HPDE6-E6E7 (cell line): ENCODE data around the gene DUSP8.
"Not testable (repeated sequence)": the region's sequence is repeated elsewhere in the genome, so short reads cannot be mapped to it uniquely, and the experiment has no call there.

Experiments
- DNase-seq: peaks from one replicate; pipeline ENCODE4 v3.0.0; 2011; ENCODE audit warnings: missing footprints; ENCODE audit errors: extremely low spot score

Gene DUSP8

DNA sequence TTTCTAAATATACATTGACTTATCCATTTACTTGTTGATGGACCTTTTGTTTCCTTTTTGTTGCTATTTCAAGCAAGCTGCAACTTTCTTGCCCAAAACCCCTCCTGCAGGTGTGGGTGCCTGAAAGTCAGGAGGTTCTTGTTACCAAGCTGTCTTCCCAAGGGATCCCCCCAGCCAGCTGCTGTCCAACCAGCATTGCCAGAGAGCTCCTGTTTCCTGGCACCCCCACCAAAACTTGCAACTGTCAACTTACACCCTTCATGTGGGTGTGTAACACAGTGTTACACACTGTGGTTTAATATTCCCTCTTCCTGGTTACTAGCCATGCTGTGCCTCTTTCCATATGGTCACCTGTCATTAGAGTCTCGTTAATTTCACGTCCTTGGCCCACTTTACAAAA is 14.6 kb upstream of the DUSP8 start:
- DNase-seq, result no peak

DNA sequence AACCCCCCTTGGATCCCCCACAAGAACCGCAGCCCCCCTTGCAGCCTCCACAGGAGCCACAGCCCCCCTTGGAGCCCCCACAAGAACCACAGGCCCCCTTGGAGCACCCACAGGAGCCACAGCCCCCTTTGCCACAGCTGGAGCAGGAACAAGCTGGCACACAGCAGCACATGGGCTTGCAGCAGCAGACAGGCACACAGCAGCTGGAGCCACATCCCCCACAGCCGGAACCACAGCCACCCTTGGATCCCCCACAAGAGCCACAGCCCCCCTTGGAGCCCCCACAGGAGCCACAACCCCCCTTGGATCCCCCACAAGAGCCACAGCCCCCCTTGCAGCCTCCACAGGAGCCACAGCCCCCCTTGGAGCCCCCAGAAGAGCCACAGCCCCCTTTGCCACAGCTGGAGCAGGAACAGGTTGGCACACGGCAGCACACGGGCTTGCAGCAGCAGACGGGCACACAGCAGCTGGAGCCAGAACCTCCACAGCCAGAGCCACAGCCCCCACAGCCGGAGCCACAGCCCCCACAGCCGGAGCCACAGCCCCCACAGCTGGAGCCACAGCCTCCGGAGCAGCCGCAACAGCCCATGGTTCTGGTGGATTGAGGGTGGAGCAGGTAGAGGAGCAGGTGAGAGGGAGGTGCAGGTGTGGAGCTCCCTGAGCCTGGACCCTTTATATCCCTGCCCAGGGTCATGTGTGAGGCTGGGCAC is 12.7 kb upstream of the DUSP8 start, which contains the start of gene KRTAP5-1:
Gene KRTAP5-1 (minus strand): TSS at position 623 of the 710 bp plus-strand sequence. CDS start 34 bp downstream, at position 589.
- not testable (repeated sequence) for DNase-seq

DNA sequence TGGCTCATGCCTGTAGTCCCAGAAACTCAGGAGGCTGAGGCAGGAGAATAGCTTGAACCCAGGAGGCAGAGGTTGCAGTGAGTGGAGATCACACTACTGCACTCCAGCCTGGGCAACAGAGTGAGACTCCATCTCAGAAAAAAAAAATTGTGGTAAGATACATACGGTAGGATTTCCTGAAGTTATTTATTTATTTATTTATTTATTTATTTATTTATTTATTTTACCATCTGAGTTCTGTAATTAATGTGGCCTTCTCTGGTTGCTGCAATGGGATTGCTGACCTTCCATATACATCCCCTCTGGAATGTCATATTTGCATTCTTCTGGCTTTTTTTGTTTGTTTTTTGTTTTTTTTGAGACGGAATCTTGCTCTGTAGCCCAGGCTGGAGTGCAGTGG is 10.8 kb upstream of the DUSP8 start:
- DNase-seq, result not testable (repeated sequence)

DNA sequence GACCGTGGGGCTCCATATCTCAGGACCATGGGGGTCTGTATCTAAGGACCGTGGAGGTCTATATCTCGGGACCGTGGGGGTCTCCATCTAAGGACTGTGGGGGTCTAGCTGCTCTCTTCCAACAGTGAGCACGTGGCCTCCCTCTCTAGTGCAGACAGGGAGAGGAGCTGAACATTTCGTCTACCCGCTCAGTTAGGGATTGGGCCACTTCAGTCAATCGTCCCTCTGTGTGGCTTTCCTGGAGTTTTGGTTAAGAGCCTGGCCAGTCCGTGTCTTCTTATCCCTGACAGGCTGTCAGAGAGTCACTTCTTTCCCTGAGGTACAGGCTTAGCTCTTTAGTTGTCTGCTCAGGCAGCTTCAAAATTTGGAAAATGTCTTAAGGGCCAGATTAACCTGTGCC is 9.9 kb upstream of the DUSP8 start:
- DNase-seq, result no peak

DNA sequence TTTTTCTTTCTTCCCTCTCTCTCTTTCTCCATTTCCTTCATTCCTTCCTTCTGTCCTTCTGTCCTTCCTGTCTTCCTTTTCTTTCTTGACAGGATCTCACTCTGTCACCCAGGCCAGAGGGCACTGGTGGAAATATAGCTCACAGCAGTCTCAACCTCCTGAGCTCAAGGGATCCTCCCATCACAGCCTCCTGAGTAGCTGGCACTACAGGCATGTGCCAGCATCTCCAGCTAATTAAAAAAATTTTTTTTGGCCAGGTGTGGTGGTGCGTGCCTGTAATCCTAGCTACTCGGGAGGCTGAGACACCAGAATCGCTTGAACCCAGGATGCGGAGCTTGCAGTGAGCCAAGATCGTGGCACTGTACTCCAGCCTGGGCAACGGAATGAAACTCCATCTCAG is 4.8 kb upstream of the DUSP8 start:
- no peak for DNase-seq

DNA sequence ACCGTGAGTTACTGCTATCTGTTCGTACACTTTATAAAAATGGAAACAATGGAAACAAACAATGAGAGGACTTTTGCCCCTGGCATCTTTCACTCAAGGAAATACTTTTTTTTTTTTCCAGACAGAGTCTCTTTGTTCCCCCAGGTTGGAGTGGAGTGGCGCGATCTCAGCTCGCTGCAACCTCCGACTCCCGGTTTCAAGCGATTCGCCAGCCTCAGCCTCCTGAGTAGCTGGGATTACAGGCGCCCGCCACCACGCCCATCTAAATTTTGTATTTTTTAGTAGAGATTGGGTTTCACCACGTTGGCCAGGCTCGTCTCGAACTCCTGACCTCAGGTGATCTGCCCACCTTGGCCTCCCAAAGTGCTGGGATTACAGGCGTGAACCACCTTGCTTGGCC is 3.7 kb upstream of the DUSP8 start:
- not testable (repeated sequence) for DNase-seq

DNA sequence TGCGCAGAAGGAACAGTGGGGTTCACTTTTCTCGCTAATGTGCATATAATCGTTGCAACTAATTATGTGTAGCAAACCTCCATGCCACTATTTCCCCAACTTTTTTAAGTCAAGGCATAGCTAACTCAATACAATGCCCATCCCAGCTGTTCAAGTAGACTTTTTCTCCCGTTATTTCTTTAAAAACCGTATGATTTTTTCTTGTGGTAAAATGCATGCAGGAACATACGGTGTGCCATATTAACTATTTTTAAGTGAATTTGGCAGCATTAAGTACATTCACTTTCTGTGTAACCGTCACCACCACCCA is 2.8 kb upstream of the DUSP8 start:
- DNase-seq, result no peak

DNA sequence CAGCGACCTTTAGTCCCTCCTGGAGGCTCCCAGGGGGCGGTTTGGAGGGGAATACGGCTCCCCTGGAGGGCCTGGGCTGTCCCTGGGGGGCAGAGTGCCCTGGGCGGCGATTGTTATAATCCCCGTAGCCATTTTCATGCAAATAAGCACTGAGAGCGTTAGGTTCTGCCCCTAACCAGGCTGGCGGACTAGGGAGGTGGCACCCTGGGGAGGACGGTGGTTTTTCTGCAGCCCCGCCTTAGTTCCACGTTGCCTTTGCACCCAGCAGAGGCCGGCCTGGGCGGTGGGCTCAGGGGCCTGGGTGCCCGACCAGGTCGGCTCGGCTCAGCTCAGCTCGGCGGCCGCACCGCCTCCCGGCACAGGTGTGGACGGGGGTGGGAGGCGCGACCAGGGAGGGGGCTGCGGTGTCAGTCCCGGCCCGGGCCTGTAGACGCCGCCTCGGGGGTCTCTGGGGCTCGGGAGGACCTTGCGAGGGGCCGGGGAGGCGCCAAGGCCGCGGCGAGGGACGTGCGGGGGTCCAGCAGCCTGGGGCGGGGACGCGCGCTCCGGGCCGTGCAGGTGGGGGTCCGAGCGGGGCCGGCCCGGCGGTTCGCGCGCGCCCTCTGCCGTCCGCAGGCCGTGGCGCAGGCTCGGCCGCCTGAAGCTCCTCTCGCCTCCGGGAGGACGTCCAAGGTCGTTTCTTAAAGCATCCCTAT is 2.3 kb upstream of the DUSP8 start:
- DNase-seq, result no peak

DNA sequence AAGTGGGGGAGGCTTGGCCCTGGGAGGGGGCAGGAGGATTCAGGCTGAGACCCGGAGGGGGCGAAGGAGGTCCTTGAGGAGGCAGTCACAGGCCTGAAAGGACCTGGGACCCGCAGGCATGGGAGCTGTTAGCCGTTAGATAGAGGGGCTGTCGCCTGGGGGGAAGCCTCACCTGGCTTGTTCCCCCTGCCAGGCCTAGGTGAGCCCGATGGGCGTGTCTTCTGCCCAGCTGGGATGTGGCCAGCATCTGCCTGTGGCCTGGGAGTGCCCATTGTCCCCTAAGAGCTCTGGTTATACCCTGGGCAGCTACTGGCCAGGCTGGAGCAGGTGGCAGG is 1.8 kb upstream of the DUSP8 start:
- no peak for DNase-seq

DNA sequence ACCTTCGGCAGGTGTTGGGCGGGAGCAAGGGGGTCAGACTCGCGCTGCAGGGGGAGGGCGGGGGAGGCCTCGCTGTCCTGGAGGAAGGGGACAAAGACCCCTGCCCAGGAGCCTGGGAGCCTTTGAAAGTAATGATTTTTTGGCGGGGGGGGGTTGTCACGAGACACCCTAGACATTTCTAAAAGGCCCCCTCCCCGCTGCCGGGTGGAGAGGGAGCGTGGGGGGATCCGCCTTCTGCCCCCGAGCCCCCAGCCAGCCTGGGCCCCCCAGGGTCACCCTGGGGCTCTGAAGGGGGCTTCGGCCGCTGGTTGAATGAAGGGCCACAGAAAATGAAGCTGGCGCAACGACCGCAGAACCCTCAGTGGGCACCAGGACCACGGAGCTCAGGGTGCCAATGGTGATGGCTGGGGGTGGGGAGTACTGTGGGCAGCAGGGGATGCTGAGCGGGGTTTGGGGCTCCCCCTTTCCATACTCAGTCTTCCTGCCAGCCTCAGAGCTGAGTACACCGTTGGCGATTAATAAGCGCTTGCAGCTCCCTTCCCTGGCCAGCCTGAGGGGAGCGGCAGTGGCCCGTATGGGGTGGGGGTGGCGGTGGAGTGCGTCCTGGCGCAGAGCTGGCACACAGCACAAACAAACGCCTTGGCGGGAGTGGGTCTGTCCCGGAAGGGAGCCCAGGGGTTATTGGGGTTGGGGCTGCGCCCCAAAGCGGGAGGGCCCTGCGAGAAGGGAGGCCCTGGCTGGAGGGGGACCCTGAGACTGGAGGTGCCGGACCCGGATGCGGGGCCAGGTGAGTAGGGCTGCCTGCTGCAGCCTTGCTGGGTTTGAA is 1.2 kb upstream of the DUSP8 start:
- no peak for DNase-seq

DNA sequence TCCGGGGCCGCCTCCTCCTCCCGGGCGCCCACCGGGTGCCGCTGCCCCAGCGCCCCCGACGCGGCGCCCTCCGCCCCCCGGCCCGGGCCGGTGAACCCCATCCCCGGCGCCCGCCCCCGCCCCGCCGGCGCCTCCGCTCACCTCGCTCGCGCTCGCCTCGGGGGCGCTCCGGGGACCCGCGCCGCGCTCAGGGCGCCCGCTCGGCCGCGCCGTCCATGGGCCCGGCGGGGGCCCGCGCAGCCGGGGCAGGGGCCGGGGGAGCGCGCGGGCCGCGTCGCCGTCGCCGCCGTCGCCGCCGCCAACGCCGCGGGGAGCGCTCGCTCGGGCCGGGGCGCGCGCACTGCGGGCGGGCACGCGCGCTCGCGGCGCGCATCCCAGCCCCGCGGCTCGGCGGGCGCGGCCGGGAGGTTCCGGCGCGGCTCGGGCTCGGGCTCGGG is 293 bp downstream of the DUSP8 start:
- no peak for DNase-seq

DNA sequence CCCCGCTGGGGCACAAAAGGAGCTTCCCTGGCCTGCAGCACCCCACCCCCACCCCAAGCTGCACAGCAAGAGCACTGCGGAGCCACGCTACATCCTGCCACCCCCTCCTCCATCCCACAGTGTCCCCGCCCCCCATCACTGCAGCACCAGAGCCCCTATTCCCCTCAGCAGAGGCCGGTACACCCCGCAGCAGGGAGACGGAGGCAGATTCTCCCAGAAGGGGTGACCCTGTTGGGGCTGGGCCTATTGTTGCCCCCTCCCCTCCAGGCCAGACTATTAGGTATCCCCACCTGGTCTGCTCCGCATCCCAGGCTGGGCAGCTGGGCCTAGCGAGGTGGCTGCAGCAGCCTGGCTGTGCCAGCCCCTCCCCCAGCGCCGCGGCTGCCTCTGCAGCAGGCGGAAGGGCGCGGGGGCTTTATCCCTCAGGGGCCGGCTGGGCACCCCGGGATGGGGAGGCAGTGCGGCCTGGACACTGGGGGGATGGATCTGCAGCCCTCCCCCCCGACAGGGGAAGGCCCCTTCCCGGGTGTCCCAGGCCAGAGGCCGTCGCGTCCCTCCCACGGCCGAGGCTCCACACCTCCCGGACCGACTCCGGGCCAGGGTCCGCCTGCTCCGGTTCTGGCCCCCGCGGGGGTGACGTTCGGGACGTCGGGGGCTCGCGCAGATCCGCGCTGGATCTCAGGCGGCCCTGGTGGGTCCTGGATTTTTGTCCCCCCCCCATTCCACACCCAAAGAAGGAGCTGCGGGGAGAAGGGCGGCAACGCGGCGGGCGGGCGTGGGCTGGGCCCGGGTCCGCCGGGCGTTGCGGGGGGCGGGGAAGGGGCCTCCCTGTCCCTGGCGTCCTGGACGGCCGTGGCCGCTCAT is 943 bp downstream of the DUSP8 start:
- DNase-seq, result no peak

DNA sequence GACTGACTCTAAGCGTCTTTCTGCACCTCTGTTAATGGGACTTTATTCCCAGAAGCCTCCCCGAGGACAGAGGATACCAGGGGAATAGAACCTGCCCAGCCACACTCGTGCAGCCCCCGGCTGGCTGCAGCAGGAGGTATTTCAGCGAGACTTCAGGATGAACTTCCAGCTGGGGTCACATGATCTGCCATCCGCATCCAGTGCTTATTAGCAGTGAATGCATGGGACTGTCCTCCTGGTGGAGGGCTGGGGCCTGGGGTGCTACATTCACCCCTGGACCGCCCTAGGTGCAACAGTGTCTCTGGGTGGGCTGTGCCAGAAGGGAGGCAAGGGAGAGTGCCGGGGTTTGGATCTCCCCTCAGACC is 1.6 kb downstream of the DUSP8 start:
- no peak for DNase-seq

DNA sequence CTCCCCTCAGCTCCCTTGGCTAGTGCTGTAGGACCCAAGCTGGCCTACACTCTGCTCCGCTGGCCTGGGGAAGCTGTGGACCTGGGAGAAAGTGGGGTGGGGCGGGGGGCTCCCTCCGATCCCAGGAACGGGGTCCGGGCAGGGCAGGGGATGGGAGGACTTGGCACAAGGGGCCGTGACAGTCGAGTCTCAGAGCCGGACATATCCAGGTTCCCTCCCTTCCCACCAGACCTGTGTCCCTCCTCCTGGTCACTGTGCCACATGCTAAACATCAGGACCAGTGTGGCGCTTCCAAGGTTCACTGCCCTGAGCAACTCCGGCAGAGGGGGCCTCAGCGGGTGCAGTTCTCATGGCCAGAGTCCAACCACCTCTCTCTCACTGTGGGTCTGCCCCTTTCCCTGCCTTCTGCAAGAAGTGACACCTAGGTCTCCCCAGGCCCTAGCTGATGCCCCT is 2.0 kb downstream of the DUSP8 start:
- no peak for DNase-seq

DNA sequence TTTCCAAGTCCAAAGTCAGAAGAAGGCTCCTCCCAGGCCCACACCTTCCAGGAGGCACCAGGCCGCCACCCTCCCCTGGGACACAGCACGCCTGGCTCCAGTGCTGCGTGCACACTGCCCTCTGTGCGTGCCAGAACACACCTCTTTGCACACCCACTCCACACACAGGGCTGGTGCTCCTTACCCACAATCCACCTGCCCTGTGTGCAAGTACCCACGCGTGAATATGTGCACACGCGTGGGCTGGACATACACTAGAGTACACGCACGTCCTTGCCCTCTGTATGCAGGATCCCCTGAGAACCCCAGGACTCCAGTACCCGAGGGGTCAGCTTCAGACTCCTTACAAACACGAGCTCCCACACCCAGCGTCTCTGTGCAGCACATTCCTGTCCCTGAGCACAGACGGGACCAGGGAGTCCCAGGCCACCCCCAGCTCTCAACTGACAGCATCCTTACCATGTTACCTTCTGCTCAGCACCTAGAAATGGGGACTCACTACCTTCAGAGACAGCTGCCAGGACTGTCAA is 2.8 kb downstream of the DUSP8 start:
- no peak for DNase-seq

DNA sequence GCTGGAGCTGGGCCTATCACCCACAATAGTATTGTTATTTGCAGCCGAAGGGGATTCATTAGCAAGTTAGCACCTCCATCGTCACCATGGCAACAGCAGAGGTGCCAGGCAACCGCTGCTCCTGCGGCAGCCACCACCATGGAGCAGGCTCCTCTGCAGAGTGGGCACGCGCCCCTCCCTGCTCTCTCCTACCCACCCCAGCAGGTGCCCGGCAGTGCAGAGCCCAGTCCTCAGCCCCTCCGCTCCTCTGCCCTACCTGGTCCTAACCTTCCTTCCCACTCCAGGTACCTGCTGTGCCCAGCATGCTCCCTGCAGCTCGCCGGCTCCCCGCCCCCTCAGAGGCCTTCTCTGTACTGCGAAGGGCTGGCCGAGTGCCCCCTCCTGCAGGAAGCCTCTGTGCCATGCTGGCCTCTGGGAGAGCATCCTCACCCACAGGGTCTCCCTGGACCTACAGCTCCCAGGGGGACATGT is 3.6 kb downstream of the DUSP8 start:
- no peak for DNase-seq

DNA sequence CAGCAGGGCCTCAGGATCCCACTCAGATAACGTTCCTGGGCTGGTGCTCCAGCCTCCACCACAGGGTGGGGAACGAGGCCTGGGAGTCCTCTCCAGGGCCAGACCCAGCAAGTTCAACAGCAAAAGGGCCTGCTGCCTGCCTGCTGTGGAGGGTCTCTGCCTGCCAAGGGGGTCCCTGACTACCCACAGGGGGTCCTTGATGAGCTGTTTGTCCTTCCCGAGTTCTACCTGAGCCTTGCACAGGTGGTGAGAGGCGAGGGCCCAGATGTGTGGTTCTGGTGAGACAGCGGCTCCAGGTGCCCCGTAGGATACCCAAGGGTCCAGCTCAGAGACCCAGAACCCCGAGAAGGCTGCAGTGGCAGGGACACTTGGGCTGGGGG is 4.4 kb downstream of the DUSP8 start:
- no peak for DNase-seq

DNA sequence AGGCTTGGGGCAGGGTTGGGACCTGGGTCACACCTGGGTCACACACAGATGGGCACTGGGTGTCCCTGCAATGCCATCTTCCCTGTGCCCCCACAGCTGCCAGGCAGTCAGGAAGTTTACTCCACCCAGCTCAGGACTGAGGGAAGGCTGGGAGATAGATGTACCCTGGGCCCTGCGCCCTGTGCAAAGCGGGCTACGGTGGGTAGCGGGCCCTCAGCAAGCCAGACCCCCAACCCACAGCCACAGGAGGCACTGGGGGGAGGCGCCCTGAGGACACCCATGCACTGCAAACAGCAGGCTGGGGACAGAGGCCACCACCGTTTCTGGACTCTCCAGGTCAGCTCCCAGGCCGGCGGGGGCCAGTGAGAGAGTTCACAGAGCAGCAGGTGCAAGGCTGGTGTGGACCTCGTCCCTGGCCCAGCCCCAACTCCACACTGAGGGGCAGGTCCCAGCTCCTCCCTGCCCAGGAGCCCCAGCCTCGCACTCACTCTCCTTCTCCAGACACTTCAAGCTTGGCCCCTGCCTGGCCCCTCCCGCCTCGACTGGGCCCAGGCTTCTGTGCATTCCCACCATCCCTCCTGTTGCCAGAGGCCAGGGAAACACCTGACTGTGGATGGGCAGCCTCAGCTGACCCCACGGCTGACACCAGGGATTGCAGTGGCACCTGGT is 4.9 kb downstream of the DUSP8 start:
- no peak for DNase-seq

DNA sequence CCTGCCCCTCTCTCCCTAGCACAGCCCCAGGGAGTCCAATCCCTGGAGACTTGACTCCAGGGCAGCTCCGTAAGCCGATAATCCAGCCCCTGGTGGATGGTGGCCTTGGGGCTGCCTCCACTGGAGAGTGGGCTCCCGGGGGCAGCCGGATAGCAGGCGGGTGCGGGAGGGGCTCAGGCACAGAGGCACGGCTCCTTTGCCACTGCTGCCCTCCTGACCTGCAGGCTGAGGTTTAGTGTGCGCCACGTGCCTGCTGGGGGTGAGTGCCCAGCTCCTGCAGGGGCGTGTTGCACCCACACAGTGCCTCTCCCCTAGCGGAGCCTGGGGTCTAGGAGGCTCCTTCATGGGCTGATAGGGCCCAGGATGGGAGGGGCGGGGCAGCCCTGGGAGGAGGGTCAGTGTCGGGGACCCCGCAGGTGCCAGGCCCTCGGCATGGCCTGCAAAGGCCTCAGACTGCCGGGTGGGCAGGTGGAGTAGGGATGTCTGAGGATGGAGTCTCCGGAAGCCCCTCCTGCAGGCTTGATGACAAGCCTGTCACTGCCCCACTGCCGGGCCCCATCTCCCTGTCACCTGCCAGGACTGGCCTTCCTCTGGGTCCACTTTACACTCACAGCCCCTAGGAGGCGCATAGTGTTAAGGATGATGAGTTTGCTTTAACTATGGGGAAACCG is 5.6 kb downstream of the DUSP8 start:
- no peak for DNase-seq

DNA sequence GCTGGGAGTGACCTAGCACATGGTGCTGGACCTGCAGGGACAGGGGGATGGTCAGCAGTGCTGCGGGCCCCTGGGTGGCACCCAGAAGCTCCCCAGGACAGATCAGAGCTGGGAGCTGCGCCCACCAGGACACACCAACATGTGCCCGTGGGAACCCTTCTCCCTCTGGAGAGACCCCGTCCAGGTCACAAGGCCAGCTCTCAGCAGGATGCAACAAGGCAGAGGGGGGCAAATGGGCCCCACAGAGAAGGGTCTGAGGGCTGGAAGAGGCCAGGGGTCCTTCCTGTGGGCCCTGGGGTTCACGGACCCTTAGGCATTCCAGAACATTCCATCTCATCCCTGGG is 6.2 kb downstream of the DUSP8 start:
- no peak for DNase-seq
